GM21528 (cell line): ENCODE results near the gene TTI1.

Experiments
- ATAC-seq: cut with Tn5 transposase; IDR thresholded peaks from one replicate; pipeline ENCODE4 v1.9.1; 2021; ENCODE audit warnings: mild to moderate bottlenecking, moderate library complexity; ENCODE audit not compliant: unreplicated experiment, low FRiP score

TTI1 gene

DNA sequence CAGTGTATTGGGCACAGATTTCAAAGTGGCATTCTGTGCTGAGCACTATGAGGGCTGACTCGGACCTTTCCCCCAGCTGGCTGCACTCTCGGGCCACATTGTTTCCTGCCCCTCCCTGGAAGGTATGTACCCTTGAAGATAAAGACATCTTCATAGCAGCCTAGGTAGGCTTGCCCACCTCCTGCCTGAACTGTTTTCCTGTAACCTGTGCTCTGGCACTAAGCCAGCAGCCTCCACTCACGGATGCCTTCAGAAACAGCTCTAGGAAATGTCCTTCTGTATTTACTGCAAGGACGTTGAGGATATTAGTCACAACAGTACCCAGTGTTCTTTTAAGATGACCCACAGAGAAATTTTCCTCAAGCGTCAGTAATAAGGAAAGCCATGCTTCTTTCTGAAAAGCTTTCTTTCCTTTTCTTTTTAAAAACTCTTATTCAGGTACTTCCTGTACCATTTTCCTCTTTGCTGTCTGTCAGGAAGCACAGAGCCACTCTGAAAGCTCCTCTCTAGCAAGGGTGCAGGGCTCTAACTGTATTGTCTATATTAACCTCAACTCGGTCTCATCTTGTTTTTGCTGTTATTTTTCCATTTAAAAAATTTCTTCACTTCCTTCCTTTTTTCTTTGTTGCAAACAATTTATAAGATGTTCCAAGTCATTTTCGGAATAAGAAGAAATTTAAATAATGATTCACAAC is 43.5 kb downstream of the TTI1 start:
- no peak for ATAC-seq

GRCh38 chr20:37988306-37988954 is 44.8 kb downstream of the TTI1 start:
- ATAC-seq, result no peak

- ATAC-seq, result no peak
These were observed 45.5 kb downstream of the TTI1 start for GRCh38 chr20:37987602-37988290.

DNA sequence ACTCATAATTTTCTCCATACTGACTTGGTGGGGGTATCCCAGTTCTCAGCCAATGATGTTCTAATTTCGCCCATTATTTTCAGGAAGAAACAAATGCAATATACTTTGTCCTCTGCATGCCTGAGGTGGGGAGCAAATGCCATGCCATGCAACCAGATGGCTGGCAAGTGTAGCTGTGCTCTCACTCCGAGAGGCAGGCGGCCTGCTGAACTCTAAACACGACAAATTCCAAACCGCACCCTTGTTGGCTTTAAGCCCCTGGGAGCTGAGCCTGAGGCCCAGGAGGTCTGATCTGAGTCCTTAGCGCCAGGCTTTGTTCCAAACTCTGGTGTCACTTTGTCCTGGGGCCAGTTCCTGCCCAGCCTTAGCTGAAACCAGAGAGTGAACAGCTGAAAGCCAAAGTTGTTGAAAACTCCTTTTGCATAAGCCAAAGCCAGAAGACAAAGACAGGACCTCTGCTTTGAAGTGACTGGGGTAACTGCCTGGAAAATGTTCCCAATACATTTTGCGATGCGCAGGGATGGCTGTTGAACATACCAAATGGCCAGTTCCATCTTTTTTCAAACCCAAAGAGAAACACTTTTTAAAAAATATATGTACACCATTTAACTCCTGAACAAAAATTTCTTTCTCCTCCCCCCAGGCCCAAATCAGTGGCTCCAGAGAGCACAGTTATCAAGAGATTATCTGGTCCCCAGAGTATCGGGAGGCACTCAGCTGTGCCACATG is 46.2 kb downstream of the TTI1 start:
- no peak for ATAC-seq

- no peak for ATAC-seq
These were observed 47.0 kb downstream of the TTI1 start for GRCh38 chr20:37986044-37986858.

- no peak for ATAC-seq
These were observed 49.1 kb downstream of the TTI1 start for GRCh38 chr20:37984018-37984785.

DNA sequence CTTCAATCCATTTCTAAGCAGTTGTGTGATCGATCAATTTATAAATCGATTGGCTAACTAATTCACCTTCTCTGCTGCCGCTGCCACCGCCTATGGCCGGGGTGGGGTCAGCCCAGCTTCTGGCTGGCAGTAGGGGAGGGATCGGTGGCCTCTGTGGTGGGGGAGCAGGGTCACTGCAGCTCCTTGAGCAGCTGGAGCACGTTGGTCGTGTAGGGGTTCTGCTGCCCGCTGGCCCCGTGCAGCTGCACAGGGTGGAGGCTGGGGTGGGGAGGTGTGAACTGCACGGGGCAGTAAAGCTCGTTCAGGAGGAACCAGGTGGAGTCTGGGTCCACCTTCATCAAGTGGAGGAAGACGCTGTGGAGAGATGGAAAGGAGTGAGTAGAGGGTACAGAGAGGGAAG is 50.0 kb downstream of the TTI1 start:
- no peak for ATAC-seq

DNA sequence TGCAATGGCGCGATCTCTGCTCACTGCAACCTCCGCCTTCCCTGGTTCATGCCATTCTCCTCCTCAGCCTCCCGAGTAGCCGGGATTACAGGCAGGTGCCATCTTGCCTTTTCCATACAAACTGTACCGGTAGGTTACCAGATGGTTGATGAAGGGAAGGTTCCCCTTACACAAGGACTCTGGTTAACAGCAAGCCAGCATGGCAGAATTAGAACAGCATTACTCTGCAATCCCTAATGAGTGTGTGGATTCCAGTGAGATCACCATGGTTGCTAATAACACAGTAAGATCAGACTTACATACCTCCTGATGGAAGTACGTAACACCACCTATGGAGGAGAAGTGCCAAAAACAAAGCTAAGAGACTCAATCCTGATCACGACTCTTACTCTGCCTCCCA is 51.7 kb downstream of the TTI1 start:
- ATAC-seq, result no peak

GRCh38 chr20:37980876-37981275 is 52.4 kb downstream of the TTI1 start:
- ATAC-seq, result no peak

GRCh38 chr20:37980383-37980782 is 52.9 kb downstream of the TTI1 start:
- ATAC-seq, result no peak

GRCh38 chr20:37979021-37979985 is 54.0 kb downstream of the TTI1 start:
- no peak for ATAC-seq

- ATAC-seq, result no peak
These were observed 55.5 kb downstream of the TTI1 start for GRCh38 chr20:37977786-37978185.

- ATAC-seq, result no peak
These were observed 55.9 kb downstream of the TTI1 start for GRCh38 chr20:37977338-37977737.

DNA sequence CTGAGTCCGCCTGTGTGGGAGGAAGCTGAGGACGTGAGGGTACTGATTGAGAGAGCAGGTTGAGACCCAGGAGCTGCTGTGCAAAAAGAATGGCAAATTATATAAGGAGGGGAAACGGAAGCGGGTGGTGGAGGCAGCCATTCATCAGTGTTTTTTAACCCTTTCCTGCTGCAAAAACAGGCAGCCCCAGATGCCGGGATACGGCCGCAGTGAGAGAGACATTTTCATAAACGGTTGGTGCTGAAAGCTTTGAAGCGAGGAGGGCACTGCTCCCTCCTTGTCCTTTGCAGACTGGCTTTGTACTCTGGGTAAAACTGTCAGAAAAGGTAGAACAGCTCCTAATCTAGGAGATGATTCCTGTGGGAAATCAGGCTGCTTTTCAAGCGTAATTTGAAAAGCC is 56.4 kb downstream of the TTI1 start:
- ATAC-seq, result no peak

DNA sequence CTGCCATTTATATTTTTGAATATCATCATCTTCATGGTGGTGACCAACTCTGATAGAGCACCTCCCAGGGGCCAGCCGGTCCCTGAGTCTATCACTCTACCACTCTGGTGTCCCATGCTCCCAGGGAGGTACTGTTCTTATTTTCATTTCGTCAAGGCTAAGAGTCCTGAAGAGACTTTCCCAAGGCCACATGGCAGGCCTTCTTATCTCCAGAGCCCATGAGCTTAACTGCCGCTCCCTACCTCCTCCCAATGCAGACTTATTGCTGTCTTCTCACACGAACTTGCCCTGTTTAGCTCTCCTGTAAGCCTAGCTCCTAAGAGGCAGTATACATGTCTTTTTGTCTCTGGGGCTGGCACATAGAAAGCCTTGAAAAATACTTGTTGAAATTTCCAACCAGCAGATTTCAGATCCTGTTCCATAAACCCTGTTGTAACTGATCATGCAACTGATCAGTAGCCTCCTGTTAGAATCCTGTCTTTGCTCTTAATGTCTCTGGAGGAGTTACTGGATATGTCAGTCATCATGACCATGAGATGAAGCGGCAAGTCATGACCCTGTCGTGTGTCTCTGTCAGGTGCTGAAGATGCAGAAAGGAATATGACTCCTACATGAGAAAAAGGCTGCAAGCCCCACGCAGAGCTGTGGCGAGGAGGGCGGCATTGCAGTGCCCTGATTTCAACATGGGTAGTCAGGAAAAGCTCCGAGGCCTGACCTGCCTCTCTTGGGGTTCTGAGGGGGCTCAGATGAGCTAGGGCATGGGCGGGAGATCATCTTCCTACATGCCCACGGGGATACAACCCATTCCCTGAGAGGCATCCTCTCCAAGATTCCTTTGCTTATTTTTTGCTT is 60.0 kb downstream of the TTI1 start:
- ATAC-seq, result no peak

DNA sequence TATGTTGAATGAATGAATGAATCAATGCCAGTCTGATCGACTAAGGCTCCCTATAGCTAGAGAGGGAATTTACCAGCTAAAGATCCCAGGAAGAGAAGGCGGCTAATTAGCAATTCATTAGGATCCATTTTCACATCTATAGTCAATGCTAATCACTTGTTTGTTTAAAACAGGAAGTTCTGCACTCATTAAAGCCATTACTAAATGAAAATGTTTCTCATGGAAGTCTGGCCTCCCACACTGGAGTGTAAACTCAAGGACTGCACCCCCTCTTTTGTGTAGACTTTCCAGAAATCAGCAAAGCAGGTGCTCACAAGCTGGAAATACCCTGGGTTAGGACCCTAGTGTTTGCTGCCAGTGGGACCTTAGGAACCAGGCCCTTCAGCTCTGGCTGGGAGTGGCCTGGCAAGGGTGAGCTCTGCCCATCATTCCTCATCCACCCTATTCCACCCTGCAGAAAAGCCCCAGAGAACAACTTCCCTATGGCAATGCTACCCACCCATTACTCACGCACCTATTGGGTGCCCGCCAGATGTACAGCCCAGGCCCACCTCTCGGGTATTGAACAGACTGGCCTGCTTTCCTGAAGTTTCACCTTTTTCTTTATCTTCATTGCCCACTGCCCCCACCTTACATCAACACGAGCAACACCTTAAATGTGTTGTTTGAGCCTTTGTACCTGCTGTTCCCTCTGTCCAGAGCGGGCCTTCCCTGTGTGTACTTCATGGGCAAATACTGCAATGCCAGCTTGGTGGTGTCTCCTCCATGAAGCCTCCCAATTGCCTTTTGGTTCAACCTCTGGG is 60.8 kb downstream of the TTI1 start:
- ATAC-seq, result no peak
